Thyroid gland (tissue), 4 donors: ENCODE data around the gene RNF186.

Experiments
- POLR2A ChIP-seq, 2 donors: fragments of 450-650 bp; IDR thresholded peaks; one replicate each; pipeline ENCODE4 v1.6.1; 2017; ENCODE audit warnings: antibody characterized with exemption in 2 of 2, mild to moderate bottlenecking in 2 of 2, moderate library complexity in 1 of 2
- TF ChIP-seq, protein P1 (sequence below), 6 experiments: fragments of 200-600 bp in 3 of 6; fragments of 450-650 bp in 3 of 6; sonication (generic) in 3 of 6; IDR thresholded peaks; one replicate each; pipeline ENCODE4 v1.5.1; 2016 to 2019; ENCODE audit warnings: antibody characterized with exemption in 6 of 6, mild to moderate bottlenecking in 2 of 6, inconsistent platforms in 1 of 6, moderate library complexity in 1 of 6

DNA sequence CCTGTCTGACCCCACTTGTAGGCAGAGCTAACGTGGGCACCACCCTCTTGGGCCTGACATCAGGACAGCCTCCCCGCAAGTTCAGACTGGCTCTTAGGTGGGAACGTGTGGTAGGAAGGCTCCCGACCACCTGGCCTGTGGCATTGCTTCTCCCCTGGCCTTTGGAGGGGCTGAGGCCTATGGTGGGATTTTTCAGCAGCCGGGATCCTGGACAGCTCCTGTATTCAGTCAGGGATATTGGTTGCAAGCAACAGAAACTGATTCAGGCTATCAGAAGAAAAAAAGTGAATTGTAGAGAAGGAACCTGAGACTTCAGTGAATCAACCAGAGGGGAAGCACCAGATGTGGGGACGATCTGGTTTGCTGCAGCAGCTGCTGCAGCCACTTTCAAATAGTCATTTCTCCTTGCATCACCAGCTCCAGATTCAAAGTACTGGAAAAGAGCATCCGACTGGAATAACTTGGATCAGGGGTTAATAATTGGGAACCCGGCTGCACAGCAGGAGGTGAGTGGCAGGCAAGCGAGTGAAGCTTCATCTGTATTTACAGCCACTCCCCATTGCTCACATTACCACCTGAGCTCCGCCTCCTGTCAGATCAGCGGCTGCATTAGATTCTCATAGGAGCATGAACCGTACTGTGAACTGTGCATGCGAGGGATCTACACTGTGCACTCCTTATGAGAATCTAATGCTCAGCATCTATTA, 5.9 kb downstream of the RNF186 start:
- TF ChIP-seq, protein P1, sequence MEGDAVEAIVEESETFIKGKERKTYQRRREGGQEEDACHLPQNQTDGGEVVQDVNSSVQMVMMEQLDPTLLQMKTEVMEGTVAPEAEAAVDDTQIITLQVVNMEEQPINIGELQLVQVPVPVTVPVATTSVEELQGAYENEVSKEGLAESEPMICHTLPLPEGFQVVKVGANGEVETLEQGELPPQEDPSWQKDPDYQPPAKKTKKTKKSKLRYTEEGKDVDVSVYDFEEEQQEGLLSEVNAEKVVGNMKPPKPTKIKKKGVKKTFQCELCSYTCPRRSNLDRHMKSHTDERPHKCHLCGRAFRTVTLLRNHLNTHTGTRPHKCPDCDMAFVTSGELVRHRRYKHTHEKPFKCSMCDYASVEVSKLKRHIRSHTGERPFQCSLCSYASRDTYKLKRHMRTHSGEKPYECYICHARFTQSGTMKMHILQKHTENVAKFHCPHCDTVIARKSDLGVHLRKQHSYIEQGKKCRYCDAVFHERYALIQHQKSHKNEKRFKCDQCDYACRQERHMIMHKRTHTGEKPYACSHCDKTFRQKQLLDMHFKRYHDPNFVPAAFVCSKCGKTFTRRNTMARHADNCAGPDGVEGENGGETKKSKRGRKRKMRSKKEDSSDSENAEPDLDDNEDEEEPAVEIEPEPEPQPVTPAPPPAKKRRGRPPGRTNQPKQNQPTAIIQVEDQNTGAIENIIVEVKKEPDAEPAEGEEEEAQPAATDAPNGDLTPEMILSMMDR (IDR thresholded peaks at IDR 0.05), result no peak
- no peak for TF ChIP-seq POLR2A (IDR thresholded peaks at IDR 0.05)
